SK-N-SH (cell line): Measurements from ENCODE around the gene EFNA3.

Experiments
- CHD2 ChIP-seq: fragments of 150-350 bp; IDR thresholded peaks from 2 replicates; pipeline ENCODE4 v1.6.1; 2018; ENCODE audit warnings: low read length; ENCODE audit not compliant: partially characterized antibody
- EP300 ChIP-seq, 2 experiments: IDR thresholded peaks; 2 replicates each; pipeline versions ENCODE4 v1.4.0 to v1.6.1; 2012; ENCODE audit warnings: borderline replicate concordance in 1 of 2, low read depth in 1 of 2, low read length in 1 of 2
- MXI1 ChIP-seq: IDR thresholded peaks from 2 replicates; pipeline ENCODE4 v1.6.1; 2012; ENCODE audit warnings: mild to moderate bottlenecking, low read depth, low read length, improper control_type of control experiment
- POLR2AphosphoS5 ChIP-seq: IDR thresholded peaks from 2 replicates; pipeline ENCODE4 v1.6.1; 2012; ENCODE audit warnings: low read depth, low read length
- RAD21 ChIP-seq: IDR thresholded peaks from 2 replicates; pipeline ENCODE4 v1.6.1; 2012; ENCODE audit warnings: mild to moderate bottlenecking, low read length
- RFX5 ChIP-seq: IDR thresholded peaks from 2 replicates; pipeline ENCODE4 v1.6.1; 2012; ENCODE audit warnings: mild to moderate bottlenecking, improper control_type of control experiment, low read length
- RXRA ChIP-seq: IDR thresholded peaks from 2 replicates; pipeline ENCODE4 v1.4.0; 2012; ENCODE audit warnings: low read depth, mild to moderate bottlenecking, borderline replicate concordance
- TAF1 ChIP-seq: IDR thresholded peaks from 2 replicates; pipeline ENCODE4 v1.6.1; 2012; ENCODE audit warnings: low read depth, mild to moderate bottlenecking, low read length, moderate library complexity, borderline replicate concordance
- YY1 ChIP-seq: IDR thresholded peaks from 2 replicates; pipeline ENCODE4 v1.4.0; 2012; ENCODE audit warnings: low read depth, mild to moderate bottlenecking
- TF ChIP-seq, protein P1 (sequence below): fragments of 200-600 bp; sonication (generic); IDR thresholded peaks from 2 replicates; pipeline ENCODE4 v1.6.1; 2017; ENCODE audit warnings: antibody characterized with exemption, mild to moderate bottlenecking, moderate library complexity
- TF ChIP-seq, protein P2 (sequence below): IDR thresholded peaks from 2 replicates; pipeline ENCODE4; 2012
- TF ChIP-seq, protein P3 (sequence below): IDR thresholded peaks from 2 replicates; pipeline ENCODE4 v1.6.1; 2012; ENCODE audit warnings: mild to moderate bottlenecking, low read depth, low read length, moderate library complexity
- TF ChIP-seq, protein P4 (sequence below): fragments of 150-350 bp; IDR thresholded peaks from 2 replicates; pipeline ENCODE4 v1.6.1; 2017; ENCODE audit warnings: antibody characterized with exemption, low read length, low read depth, borderline replicate concordance

DNA sequence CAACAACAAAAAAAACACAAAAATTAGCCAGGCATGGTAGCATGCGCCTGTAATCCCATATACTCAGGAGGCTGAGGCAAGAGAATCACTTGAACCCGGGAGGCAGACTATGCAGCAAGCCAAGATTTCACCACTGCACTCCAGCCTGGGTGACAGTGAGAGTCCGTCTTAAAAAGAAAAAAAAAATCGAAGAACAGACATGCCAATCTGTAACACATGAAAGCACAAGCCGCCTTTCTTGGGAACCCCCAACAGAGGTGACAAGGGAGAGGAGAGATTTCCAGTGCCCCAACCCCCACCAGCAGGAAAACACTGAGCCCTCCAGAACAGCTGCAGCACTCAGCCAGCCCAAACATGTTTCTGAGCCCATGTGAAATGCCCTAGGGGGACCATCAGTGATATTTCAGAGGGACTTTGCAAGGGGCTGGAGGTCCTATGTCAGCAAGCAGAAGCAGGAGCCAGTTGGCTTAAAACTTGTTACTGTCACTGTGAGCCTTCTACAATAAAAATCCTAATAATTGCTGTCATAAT, 34.9 kb downstream of the EFNA3 start:
- TF ChIP-seq, protein P1, sequence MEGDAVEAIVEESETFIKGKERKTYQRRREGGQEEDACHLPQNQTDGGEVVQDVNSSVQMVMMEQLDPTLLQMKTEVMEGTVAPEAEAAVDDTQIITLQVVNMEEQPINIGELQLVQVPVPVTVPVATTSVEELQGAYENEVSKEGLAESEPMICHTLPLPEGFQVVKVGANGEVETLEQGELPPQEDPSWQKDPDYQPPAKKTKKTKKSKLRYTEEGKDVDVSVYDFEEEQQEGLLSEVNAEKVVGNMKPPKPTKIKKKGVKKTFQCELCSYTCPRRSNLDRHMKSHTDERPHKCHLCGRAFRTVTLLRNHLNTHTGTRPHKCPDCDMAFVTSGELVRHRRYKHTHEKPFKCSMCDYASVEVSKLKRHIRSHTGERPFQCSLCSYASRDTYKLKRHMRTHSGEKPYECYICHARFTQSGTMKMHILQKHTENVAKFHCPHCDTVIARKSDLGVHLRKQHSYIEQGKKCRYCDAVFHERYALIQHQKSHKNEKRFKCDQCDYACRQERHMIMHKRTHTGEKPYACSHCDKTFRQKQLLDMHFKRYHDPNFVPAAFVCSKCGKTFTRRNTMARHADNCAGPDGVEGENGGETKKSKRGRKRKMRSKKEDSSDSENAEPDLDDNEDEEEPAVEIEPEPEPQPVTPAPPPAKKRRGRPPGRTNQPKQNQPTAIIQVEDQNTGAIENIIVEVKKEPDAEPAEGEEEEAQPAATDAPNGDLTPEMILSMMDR, result no peak
- TF ChIP-seq, protein P2, sequence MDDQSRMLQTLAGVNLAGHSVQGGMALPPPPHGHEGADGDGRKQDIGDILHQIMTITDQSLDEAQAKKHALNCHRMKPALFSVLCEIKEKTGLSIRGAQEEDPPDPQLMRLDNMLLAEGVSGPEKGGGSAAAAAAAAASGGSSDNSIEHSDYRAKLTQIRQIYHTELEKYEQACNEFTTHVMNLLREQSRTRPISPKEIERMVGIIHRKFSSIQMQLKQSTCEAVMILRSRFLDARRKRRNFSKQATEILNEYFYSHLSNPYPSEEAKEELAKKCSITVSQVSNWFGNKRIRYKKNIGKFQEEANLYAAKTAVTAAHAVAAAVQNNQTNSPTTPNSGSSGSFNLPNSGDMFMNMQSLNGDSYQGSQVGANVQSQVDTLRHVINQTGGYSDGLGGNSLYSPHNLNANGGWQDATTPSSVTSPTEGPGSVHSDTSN, result no peak
- TF ChIP-seq, protein P3, sequence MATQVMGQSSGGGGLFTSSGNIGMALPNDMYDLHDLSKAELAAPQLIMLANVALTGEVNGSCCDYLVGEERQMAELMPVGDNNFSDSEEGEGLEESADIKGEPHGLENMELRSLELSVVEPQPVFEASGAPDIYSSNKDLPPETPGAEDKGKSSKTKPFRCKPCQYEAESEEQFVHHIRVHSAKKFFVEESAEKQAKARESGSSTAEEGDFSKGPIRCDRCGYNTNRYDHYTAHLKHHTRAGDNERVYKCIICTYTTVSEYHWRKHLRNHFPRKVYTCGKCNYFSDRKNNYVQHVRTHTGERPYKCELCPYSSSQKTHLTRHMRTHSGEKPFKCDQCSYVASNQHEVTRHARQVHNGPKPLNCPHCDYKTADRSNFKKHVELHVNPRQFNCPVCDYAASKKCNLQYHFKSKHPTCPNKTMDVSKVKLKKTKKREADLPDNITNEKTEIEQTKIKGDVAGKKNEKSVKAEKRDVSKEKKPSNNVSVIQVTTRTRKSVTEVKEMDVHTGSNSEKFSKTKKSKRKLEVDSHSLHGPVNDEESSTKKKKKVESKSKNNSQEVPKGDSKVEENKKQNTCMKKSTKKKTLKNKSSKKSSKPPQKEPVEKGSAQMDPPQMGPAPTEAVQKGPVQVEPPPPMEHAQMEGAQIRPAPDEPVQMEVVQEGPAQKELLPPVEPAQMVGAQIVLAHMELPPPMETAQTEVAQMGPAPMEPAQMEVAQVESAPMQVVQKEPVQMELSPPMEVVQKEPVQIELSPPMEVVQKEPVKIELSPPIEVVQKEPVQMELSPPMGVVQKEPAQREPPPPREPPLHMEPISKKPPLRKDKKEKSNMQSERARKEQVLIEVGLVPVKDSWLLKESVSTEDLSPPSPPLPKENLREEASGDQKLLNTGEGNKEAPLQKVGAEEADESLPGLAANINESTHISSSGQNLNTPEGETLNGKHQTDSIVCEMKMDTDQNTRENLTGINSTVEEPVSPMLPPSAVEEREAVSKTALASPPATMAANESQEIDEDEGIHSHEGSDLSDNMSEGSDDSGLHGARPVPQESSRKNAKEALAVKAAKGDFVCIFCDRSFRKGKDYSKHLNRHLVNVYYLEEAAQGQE, result no peak
- TF ChIP-seq RAD21 (no peak), CHD2 (no peak), YY1 (no peak), POLR2AphosphoS5 (no peak), RFX5 (no peak), TAF1 (no peak), RXRA (no peak), MXI1 (no peak), EP300 (IDR thresholded peaks at IDR 0.05; ENCODE audit: borderline replicate concordance in 1 of 2, low read depth in 1 of 2, low read length in 1 of 2) (no peak)
- TF ChIP-seq, protein P4, sequence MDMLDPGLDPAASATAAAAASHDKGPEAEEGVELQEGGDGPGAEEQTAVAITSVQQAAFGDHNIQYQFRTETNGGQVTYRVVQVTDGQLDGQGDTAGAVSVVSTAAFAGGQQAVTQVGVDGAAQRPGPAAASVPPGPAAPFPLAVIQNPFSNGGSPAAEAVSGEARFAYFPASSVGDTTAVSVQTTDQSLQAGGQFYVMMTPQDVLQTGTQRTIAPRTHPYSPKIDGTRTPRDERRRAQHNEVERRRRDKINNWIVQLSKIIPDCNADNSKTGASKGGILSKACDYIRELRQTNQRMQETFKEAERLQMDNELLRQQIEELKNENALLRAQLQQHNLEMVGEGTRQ, result no peak
